ENCODE results near the gene BMPR1A. TPM values are rescaled to one million over a fixed set of nuclear protein-coding genes. Genes with fewer than 3 reads are reported as not detected.

The BMPR1A gene
- total RNA-seq, 1 experiment from 2014 or later = 63.2 TPM

DNA sequence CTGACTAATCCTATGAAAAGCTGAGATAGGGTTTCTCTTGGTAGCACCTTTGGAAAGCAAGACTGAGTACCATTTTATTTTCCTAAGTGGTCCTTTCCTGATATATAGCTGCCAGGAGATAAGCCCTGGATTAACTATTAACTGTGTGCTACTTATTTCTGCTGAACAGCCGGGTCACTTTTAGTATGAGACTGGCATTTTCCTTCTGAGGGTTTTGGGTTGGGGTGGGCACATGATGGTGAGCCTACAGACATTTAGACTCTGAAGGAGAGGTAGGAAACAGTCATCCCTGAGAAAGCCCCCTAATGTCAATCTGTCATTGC lies 29.8 kb upstream of the BMPR1A start:
- no TSS peak for BruUV-seq (replicated peaks)
- H3K4me1 ChIP-seq = no peaks in the 10 kb centered on the region
- H3K27me3 ChIP-seq (replicated peaks; ENCODE audit: control insufficient read depth, insufficient read depth, low read length) = no peaks in the 10 kb centered on the region
- CTCF ChIA-PET = no interaction called here
- Mint-ChIP-seq H3K36me3 (ENCODE audit: insufficient read depth, unreplicated experiment) (no peaks in the 10 kb centered on the region), H3K27me3 (ENCODE audit: insufficient read depth, unreplicated experiment) (no peaks in the 10 kb centered on the region), H3K4me3 (ENCODE audit: unreplicated experiment) (no peak overlapping the region), H3K9me3 (ENCODE audit: unreplicated experiment) (no peaks in the 10 kb centered on the region), H3K27ac (ENCODE audit: unreplicated experiment) (no peak overlapping the region), H3K4me1 (ENCODE audit: low read depth, unreplicated experiment) (no peaks in the 10 kb centered on the region)
- no peaks in the 10 kb centered on the region for H3K9me3 ChIP-seq
- no peak overlapping the region for H3K4me3 ChIP-seq (ENCODE audit: low read depth, low read length)
- H3K36me3 ChIP-seq (ENCODE audit: control insufficient read depth, insufficient read depth, low read length) = no peaks in the 10 kb centered on the region
- DNase-seq = no peak
- TF ChIP-seq, protein P1, sequence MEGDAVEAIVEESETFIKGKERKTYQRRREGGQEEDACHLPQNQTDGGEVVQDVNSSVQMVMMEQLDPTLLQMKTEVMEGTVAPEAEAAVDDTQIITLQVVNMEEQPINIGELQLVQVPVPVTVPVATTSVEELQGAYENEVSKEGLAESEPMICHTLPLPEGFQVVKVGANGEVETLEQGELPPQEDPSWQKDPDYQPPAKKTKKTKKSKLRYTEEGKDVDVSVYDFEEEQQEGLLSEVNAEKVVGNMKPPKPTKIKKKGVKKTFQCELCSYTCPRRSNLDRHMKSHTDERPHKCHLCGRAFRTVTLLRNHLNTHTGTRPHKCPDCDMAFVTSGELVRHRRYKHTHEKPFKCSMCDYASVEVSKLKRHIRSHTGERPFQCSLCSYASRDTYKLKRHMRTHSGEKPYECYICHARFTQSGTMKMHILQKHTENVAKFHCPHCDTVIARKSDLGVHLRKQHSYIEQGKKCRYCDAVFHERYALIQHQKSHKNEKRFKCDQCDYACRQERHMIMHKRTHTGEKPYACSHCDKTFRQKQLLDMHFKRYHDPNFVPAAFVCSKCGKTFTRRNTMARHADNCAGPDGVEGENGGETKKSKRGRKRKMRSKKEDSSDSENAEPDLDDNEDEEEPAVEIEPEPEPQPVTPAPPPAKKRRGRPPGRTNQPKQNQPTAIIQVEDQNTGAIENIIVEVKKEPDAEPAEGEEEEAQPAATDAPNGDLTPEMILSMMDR (IDR thresholded peaks at IDR 0.05; ENCODE audit: insufficient read depth in 1 of 2, low read depth in 1 of 2, low read length in 1 of 2, severe bottlenecking in 1 of 2, unreplicated experiment in 1 of 2) = no peak
- intact Hi-C loops (cut with micrococcal nuclease; ENCODE audit: unreplicated experiment) = no loop called here
- POLR2A ChIA-PET = no interaction called here

DNA sequence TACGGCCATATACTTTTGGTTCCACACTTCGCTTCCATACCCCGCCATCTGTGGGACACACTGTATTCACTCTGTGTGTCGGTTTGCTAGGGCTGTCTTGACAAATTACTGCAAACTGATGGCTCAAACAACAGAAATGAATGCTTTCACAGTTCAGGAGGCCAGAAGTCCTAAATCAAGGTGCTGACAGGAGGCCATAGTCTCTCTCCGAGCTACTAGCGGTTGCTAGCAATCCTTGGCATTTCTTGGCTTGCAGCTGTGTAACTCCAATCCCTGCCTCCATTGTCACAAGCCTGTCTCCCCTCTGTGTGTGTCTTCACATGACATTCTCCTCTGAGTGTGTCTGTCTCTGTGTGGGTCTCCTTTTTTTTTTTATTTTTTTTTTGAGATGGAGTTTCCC lies 28.9 kb upstream of the BMPR1A start:
- Histone ChIP-seq H3K4me1 (no peaks in the 10 kb centered on the region), H3K36me3 (ENCODE audit: control insufficient read depth, insufficient read depth, low read length) (no peaks in the 10 kb centered on the region), H3K4me3 (ENCODE audit: low read depth, low read length) (no peak overlapping the region), H3K27me3 (replicated peaks; ENCODE audit: control insufficient read depth, insufficient read depth, low read length) (no peaks in the 10 kb centered on the region), H3K9me3 (no peaks in the 10 kb centered on the region)
- Mint-ChIP-seq H3K4me1 (ENCODE audit: low read depth, unreplicated experiment) (no peaks in the 10 kb centered on the region), H3K4me3 (ENCODE audit: unreplicated experiment) (no peak overlapping the region), H3K27ac (ENCODE audit: unreplicated experiment) (no peak overlapping the region), H3K36me3 (ENCODE audit: insufficient read depth, unreplicated experiment) (no peaks in the 10 kb centered on the region), H3K27me3 (ENCODE audit: insufficient read depth, unreplicated experiment) (no peaks in the 10 kb centered on the region), H3K9me3 (ENCODE audit: unreplicated experiment) (no peaks in the 10 kb centered on the region)
- no peak for DNase-seq
- CTCF ChIA-PET = no interaction called here
- intact Hi-C loops (cut with micrococcal nuclease; ENCODE audit: unreplicated experiment) = no loop called here
- TF ChIP-seq, protein P1 (IDR thresholded peaks at IDR 0.05; ENCODE audit: insufficient read depth in 1 of 2, low read depth in 1 of 2, low read length in 1 of 2, severe bottlenecking in 1 of 2, unreplicated experiment in 1 of 2) = no peak
- BruUV-seq (replicated peaks) = no TSS peak
- POLR2A ChIA-PET = no interaction called here

DNA sequence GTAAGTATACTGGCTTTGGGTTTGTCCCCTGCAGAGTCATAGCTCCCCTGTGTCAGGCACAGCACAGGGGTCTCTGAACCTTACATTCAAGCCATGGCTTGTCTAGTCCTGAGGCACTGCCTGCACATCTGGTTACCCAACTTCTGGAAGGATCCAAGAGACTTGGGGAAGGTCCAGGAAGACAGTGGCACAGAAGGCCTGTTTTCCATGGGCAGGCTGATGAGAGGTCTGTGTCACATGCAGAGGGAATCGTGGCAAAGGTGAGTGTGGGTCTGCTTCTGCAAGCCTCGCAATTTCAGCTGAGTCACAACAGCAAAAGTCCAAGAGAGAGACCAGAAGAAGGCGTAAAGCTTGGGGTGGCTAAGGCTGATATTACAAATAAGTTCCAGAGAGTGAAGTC lies 28.4 kb upstream of the BMPR1A start:
- H3K36me3 ChIP-seq (ENCODE audit: control insufficient read depth, insufficient read depth, low read length) = no peaks in the 10 kb centered on the region
- no peak for DNase-seq
- no peaks in the 10 kb centered on the region for H3K9me3 Mint-ChIP-seq (ENCODE audit: unreplicated experiment)
- no peaks in the 10 kb centered on the region for H3K4me1 ChIP-seq
- H3K36me3 Mint-ChIP-seq (ENCODE audit: insufficient read depth, unreplicated experiment) = no peaks in the 10 kb centered on the region
- no peak overlapping the region for H3K4me3 ChIP-seq (ENCODE audit: low read depth, low read length)
- no TSS peak for BruUV-seq (replicated peaks)
- H3K4me1 Mint-ChIP-seq (ENCODE audit: low read depth, unreplicated experiment) = no peaks in the 10 kb centered on the region
- intact Hi-C loops (cut with micrococcal nuclease; ENCODE audit: unreplicated experiment) = no loop called here
- H3K27me3 ChIP-seq (replicated peaks; ENCODE audit: control insufficient read depth, insufficient read depth, low read length) = no peaks in the 10 kb centered on the region
- no peak overlapping the region for H3K4me3 Mint-ChIP-seq (ENCODE audit: unreplicated experiment)
- H3K27me3 Mint-ChIP-seq (ENCODE audit: insufficient read depth, unreplicated experiment) = no peaks in the 10 kb centered on the region
- H3K9me3 ChIP-seq = no peaks in the 10 kb centered on the region
- CTCF ChIA-PET = no interaction called here
- POLR2A ChIA-PET = no interaction called here
- TF ChIP-seq, protein P1 (IDR thresholded peaks at IDR 0.05; ENCODE audit: insufficient read depth in 1 of 2, low read depth in 1 of 2, low read length in 1 of 2, severe bottlenecking in 1 of 2, unreplicated experiment in 1 of 2) = no peak
- H3K27ac Mint-ChIP-seq (ENCODE audit: unreplicated experiment) = no peak overlapping the region

All from Caco-2 (cell line).